Right cardiac atrium (tissue), 5 donors: ENCODE measurements around the gene CD247. TPM values are rescaled to one million over a fixed set of nuclear protein-coding genes. Genes with fewer than 3 reads are reported as not detected.

ENCODE experiments used
- ATAC-seq, 2 donors: fragments of 200-7000 bp; cut with Tn5 transposase; one replicate each; pipeline versions ENCODE4 v1.8.0 to v1.9.1; 2020; ENCODE audit warnings: moderate library complexity in 2 of 2, mild to moderate bottlenecking in 1 of 2
- DNase-seq, 3 donors: peaks; one replicate each; pipeline ENCODE4 v3.0.0-alpha.2; 2020
- H3K27ac ChIP-seq: one replicate; pipeline ENCODE4 v1.5.1; 2013; ENCODE audit warnings: mild to moderate bottlenecking, low read length, control low read depth, moderate library complexity
- H3K27me3 ChIP-seq: one replicate; pipeline ENCODE4 v1.6.1; 2013; ENCODE audit not compliant: control insufficient read depth, insufficient read depth
- H3K4me1 ChIP-seq: one replicate; pipeline ENCODE4 v1.6.1; 2013; ENCODE audit warnings: low read length; ENCODE audit not compliant: control insufficient read depth, insufficient read depth
- H3K4me3 ChIP-seq: one replicate; pipeline ENCODE4 v1.5.1; 2013; ENCODE audit warnings: low read length, control low read depth
- H3K9me3 ChIP-seq: one replicate; pipeline ENCODE4 v1.6.1; 2013; ENCODE audit warnings: low read length; ENCODE audit not compliant: control insufficient read depth
- WGBS: extraction: QIAGEN DNeasy Blood & Tissue Kit; methylation state at CpG from one replicate; pipeline ENCODE4 v1.1.7; 2013; 5-methylcytosine and 5-hydroxymethylcytosine counted together
- intact Hi-C, 4 donors: fragments of 100-400 bp; cut with DNase I; formaldehyde crosslinking; loops; one replicate each; pipeline versions ENCODE4 v1.11.0 to v1.14.0; 2022 to 2023
- polyA plus RNA-seq: library from polyadenylated mRNA; stranded (reverse); fragments of 200-250 nt; gene quantifications from one replicate; pipeline ENCODE4 v1.2.3, GENCODE V29; 2013
- total RNA-seq, 4 donors: library from RNA; stranded (reverse); fragmentation: NEBNext Ultra II Directional; extraction: Animal tissue kit (Norgen Biotek cat#: 25700); gene quantifications; one replicate each; pipeline ENCODE4 v1.2.1, GENCODE V29; 2021
- donor health status: healthy with polysubstance abuse.
- donor health status: DM: no; HTN: yes; CAD: no.
- donor health status: DM: no; HTN: no; CAD: no.
- donor health status: DM: no; HTN: yes; CAD: no; lungs with severe emphysema.
- donor health status: DM: yes; HTN: yes; CAD: no.

CD247 gene
- total and polyA plus RNA-seq, 5 donors, result 0.32 to 1.5 (median 0.58) TPM

DNA sequence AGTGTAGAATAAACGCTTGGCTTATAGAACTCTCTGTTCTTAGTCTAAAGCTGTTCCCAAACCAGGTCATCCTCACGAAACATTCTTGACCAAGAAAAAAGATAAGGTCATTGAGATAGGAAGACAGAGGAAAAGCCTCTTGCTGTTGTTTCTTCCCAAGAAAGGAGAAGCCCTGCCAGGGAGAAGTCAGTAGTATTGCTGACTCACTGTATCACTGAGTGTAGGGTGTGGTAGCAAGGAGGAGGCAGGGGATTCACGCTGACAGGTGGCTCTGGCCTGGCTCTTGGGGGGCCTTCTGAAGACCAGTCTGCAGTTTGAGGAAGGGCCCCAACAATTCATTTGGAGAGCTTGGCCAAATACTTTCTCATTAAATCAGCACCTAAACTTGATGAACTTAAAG, 97.8 kb downstream of the CD247 start:
- Histone ChIP-seq H3K27ac (no peak overlapping the region), H3K4me1 (no peaks in the 10 kb centered on the region), H3K27me3 (no peaks in the 10 kb centered on the region), H3K9me3 (no peaks in the 10 kb centered on the region), H3K4me3 (no peak overlapping the region)
- intact Hi-C loops, result no loop called here
- ATAC-seq (no peak), DNase-seq (no peak)
- 29% methylated on average over 3 of the region's 3 CpGs for WGBS

DNA sequence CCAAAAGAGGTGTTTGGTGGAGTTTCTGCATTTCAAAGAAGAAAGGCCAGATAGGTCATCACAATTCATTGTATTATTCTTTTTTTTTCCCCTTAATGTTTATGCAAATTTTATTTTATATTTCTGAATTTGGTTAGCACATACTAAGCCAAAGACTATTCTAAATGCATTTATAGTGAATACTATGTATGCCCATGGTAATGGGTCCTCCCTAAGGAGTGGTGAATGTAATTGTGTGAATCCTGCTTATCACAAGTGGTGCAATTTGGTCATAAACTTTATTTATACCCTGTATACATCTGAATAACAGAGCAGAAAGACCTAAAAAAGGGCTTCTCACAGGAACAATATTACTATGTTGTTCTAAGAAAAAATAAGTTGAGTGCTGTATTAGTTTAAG, 99.1 kb downstream of the CD247 start:
- intact Hi-C loops, result no loop called here
- no peak overlapping the region for H3K4me3 ChIP-seq

DNA sequence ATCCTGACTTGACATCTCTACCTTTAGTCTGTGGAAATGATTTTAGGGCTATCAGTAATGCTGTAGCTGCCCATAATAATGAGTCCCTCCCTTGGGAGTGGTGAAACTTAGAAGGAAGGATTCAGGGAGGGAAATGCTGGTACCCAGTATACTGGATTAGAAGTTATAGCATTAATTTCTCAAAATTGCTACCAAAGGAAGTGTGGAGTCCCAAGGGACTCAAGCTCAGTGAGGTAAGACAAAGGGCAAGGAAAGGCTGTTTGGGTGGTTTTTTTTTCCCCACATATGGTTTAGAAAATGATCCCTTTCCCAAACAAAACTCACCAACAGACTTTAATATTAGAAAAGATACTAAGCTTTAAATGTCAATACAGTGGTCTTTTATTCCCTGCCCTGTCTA, 99.9 kb downstream of the CD247 start:
- Histone ChIP-seq H3K27ac (no peak overlapping the region), H3K27me3 (no peaks in the 10 kb centered on the region), H3K4me1 (no peaks in the 10 kb centered on the region), H3K4me3 (no peak overlapping the region), H3K9me3 (no peaks in the 10 kb centered on the region)
- no peak for DNase-seq
- ATAC-seq, result no peak
- intact Hi-C loops, result no loop called here

More for the DNA sequence above, 99.1 kb downstream of the CD247 start:
- Histone ChIP-seq H3K9me3 (no peaks in the 10 kb centered on the region), H3K27ac (no peak overlapping the region), H3K4me1 (no peaks in the 10 kb centered on the region), H3K27me3 (no peaks in the 10 kb centered on the region)
- no peak for ATAC-seq
- no peak for DNase-seq

DNA sequence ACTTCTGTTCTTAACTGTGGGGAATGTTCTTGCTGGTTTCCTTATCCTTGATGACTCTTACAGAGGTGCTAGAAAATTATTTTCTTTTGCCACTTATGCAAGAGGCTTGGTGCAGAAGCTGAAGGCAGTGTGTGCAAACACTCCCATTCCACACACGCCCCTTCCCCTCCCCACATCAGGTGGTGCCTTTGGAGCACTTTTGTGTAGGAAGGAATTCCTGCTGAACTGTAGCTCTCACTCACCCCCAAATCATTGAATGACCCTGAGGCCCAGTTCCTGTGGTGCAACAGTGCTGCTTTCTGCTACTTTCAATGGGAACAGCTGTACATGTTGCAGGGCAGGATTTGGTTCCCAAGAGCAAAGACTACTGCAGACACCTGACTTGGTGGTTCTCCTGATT, 101.8 kb downstream of the CD247 start:
- intact Hi-C loops, result no loop called here
- no peak for DNase-seq
- Histone ChIP-seq H3K4me1 (no peaks in the 10 kb centered on the region), H3K27ac (no peak overlapping the region), H3K9me3 (no peaks in the 10 kb centered on the region), H3K4me3 (no peak overlapping the region), H3K27me3 (no peaks in the 10 kb centered on the region)
- no peak for ATAC-seq
- WGBS, result 94% methylated on average over 1 of the region's 1 CpG

DNA sequence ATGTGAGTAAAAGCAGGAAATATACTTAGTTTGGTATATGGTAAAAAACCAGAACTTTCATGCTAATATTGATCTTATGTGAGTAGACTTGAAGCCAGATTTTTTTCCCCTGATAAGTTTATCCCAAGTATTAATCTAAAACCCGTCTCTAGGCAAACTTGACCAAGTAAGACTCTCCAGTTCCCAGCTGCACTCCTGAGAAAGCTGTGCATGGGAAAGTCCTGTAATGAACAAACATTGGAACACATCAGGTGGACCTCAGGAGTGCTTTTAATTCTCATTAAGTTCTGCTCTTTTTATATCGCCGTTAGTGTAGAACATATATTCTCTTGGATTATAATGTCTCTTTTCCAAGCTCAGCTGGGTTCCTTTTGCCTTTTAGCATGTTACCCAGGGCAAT, 105.0 kb downstream of the CD247 start:
- WGBS, result 91% methylated on average over 3 of the region's 3 CpGs

DNA sequence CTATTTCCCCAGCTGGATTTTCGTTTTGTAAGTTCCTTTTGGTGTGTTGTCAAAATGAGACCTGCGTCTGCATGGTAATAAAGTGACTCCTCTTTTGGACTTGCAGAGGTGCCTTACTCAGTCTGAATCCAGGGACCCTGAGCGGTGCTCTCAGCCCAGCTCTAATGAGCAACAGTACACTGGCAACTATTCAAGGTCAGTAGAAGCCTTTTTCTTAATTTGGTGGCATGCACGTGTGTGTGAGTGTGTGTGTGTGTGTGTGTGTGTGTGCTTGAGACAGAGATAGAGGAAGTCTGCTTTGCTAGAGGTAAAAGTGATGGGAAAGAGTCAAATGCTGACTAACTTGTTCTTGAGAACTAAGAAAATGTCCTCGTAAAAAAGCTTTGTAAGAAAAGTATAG, 105.4 kb downstream of the CD247 start:
- Histone ChIP-seq H3K27ac (no peak overlapping the region), H3K9me3 (no peaks in the 10 kb centered on the region), H3K4me3 (no peak overlapping the region), H3K4me1 (no peaks in the 10 kb centered on the region), H3K27me3 (no peaks in the 10 kb centered on the region)
- 84% methylated on average over 5 of the region's 5 CpGs for WGBS
- DNase-seq (no peak), ATAC-seq (no peak)
- intact Hi-C loops, result no loop called here

More for the DNA sequence above, 105.0 kb downstream of the CD247 start:
- H3K4me3 ChIP-seq, result no peak overlapping the region
- intact Hi-C loops, result no loop called here
- H3K27me3 ChIP-seq, result no peaks in the 10 kb centered on the region
- H3K9me3 ChIP-seq, result no peaks in the 10 kb centered on the region
- H3K27ac ChIP-seq, result no peak overlapping the region
- ATAC-seq (no peak), DNase-seq (no peak)
- no peaks in the 10 kb centered on the region for H3K4me1 ChIP-seq

DNA sequence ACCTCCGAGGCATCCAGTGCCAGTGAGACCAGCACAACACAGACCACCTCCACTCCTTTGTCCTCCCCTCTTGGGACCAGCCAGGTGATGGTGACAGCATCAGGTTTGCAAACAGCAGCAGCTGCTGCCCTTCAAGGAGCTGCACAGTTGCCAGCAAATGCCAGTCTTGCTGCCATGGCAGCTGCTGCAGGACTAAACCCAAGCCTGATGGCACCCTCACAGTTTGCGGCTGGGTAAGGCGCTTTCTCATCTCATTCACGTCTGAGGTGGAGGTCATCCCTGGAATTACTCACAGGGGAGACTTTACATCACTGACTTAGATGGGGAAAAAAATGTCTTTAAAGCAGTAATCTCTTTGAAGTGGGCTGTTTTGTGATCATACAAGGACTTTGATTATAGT, 106.3 kb downstream of the CD247 start:
- intact Hi-C loops, result no loop called here
- no peak for ATAC-seq
- H3K9me3 ChIP-seq, result no peaks in the 10 kb centered on the region
- no peaks in the 10 kb centered on the region for H3K4me1 ChIP-seq
- H3K4me3 ChIP-seq, result no peak overlapping the region
- DNase-seq, result no peak
- no peak overlapping the region for H3K27ac ChIP-seq
- no peaks in the 10 kb centered on the region for H3K27me3 ChIP-seq
- 87% methylated on average over 4 of the region's 4 CpGs for WGBS

DNA sequence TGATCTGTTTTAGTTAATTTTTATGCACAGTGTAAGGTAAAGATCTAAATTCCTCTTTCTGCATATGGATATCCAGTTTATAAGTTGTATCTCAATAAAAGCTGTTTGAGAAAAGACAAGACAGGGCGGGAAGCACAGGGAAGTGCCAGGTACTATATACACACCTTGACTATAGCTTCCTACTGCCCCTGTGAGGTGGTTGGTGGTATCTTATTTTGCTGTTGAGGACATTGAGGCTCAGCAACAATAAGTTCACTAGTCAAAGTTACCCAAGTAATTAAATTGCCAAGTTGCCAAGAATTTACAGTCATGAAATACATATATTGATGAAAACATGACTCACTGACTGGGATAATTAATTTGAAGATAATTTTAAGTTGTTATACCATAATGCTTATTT, 109.1 kb downstream of the CD247 start:
- DNase-seq (no peak), ATAC-seq (no peak)
- 94% methylated on average over 1 of the region's 1 CpG for WGBS
- Histone ChIP-seq H3K4me3 (no peak overlapping the region), H3K27ac (no peak overlapping the region), H3K27me3 (no peaks in the 10 kb centered on the region), H3K9me3 (no peaks in the 10 kb centered on the region), H3K4me1 (no peaks in the 10 kb centered on the region)
- intact Hi-C loops, result loop anchor here in 2 of 4 donors (10.0 kb wide), 1 partner anchor 126 kb away; no protein-coding TSS in a partner anchor

DNA sequence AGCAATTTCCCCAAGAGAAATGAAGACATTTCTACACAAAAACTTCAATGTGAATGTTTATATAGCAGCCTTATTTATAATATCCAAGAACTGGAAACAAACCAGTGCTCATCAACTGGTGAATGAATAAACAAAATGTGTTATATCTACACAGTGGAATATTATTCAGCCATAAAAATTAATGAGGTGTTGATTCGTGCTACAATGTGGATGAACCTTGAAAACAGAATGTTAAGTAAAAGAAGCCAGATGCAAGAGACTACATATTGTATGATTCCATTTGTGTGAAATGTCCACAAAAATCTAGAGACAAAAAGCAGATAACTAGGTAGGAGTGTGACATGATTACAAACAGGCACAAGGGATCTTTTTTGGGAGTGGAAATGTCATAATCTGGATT, 110.0 kb downstream of the CD247 start:
- Histone ChIP-seq H3K27me3 (no peaks in the 10 kb centered on the region), H3K4me3 (no peak overlapping the region), H3K9me3 (no peaks in the 10 kb centered on the region), H3K27ac (no peak overlapping the region), H3K4me1 (no peaks in the 10 kb centered on the region)
- WGBS, result 96% methylated on average over 1 of the region's 1 CpG
- ATAC-seq (no peak), DNase-seq (no peak)
- intact Hi-C loops, result loop anchor here in 2 of 4 donors (10.0 kb wide), 1 partner anchor 126 kb away; no protein-coding TSS in a partner anchor

DNA sequence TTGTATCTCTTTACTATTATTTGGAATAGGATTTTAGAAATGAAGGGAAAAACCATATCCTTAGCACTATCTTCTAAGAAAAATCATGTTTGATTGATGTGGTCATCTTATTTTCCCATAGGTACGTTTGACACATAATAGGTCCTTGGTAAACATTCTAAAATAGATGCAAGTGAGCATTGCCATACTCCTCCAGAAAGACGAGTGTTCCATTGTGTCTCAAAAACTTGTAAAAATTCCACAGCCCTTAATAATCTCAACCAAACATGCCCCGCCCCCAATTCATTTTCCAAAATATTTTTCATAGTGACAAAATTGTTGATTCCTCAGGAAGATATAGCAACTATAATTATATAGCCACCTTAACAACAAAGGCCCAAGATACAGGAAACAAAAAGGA, 113.4 kb downstream of the CD247 start:
- no peaks in the 10 kb centered on the region for H3K9me3 ChIP-seq
- no peak for ATAC-seq
- H3K4me3 ChIP-seq, result no peak overlapping the region
- intact Hi-C loops, result loop anchor here in 2 of 4 donors (10.0 kb wide), 1 partner anchor 130 kb away; no protein-coding TSS in a partner anchor
- H3K4me1 ChIP-seq, result no peaks in the 10 kb centered on the region
- DNase-seq, result no peak
- WGBS, result 86% methylated on average over 3 of the region's 3 CpGs
- no peaks in the 10 kb centered on the region for H3K27me3 ChIP-seq
- H3K27ac ChIP-seq, result no peak overlapping the region

DNA sequence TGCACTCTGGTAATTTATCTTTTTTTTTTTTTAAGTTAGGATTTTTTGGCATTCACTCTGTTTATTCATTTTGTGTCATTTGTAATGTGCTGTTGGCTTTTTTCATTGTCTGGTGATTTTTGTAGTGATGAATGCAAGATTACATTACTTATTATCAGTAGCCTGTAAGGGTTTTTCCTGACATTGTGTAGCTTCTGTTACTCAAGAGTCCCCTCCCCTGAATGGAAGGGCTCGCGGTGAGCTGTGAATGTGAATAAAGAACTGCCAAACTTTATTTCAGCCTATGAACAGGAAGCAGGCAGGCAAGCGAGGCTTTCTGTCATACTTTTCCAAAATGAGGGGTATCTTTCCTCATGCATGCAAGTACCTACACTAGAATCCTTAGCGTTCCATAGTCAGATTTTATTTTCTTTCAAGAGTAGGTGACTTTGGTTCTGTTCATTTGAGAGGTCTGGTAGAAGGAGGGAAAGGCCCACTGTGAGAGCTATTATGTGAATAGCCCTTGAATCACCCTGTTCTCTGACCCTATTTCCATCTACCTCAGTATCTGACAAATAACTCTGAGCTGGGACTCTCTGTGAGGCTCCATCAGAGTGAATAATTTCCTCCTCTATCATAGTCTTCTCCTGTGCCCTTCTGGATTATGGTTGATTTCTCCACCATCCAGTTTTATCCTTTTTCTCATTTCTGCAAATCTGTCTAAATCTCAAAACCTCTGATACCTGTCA, 114.0 kb downstream of the CD247 start:
- no peak overlapping the region for H3K27ac ChIP-seq
- H3K27me3 ChIP-seq, result no peaks in the 10 kb centered on the region
- no peaks in the 10 kb centered on the region for H3K9me3 ChIP-seq
- no peak for DNase-seq
- peak in 1 of 2 donors; percentile 74 for ATAC-seq
- intact Hi-C loops, result loop anchor here in 2 of 4 donors (10.0 kb wide), 1 partner anchor 130 kb away; no protein-coding TSS in a partner anchor
- no peaks in the 10 kb centered on the region for H3K4me1 ChIP-seq
- WGBS, result 43% methylated on average over 4 of the region's 4 CpGs
- H3K4me3 ChIP-seq, result no peak overlapping the region
